ENCODE data around the gene RHOD.

Gene RHOD

DNA sequence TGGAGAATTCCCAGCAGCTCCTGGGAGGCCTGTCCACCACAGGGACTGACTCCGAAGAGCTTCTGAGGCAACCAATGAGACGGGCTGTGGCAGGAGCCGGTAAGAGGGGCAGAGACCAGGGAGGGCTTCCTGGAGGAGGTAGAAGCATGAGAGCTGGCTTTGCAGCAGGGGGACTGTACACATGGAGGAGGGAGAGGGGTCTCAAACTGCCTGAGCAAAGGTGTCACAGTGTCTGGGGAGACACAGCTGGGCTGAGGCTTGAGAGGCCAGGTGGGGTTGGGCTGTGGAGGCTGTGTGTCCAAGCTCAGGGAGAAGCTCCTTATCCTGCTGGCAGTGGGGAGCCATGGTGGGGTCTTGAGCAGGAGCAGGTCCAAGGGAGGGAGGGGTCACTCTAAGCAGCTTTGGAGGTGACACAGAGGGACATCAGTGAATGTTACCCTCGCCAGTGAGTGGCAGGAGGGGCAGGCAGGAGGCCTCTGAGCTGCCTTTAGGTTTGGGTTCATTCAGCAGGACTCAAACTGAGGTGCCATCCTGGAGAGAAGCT lies 4.6 kb upstream of the RHOD start:
- no peak overlapping the region for H3K4me3 ChIP-seq (ENCODE audit: low read length)
- DNase-seq (ENCODE audit: low read depth): no peak
- TF ChIP-seq, protein P1, sequence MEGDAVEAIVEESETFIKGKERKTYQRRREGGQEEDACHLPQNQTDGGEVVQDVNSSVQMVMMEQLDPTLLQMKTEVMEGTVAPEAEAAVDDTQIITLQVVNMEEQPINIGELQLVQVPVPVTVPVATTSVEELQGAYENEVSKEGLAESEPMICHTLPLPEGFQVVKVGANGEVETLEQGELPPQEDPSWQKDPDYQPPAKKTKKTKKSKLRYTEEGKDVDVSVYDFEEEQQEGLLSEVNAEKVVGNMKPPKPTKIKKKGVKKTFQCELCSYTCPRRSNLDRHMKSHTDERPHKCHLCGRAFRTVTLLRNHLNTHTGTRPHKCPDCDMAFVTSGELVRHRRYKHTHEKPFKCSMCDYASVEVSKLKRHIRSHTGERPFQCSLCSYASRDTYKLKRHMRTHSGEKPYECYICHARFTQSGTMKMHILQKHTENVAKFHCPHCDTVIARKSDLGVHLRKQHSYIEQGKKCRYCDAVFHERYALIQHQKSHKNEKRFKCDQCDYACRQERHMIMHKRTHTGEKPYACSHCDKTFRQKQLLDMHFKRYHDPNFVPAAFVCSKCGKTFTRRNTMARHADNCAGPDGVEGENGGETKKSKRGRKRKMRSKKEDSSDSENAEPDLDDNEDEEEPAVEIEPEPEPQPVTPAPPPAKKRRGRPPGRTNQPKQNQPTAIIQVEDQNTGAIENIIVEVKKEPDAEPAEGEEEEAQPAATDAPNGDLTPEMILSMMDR (conservative IDR thresholded peaks at IDR 0.05; ENCODE audit: low read depth, low read length): no peak

- no peak for DNase-seq (ENCODE audit: low read depth)
- TF ChIP-seq, protein P1 (conservative IDR thresholded peaks at IDR 0.05; ENCODE audit: low read depth, low read length): no peak
- H3K4me3 ChIP-seq (ENCODE audit: low read length): no peak overlapping the region
Measured at GRCh38 chr11:67052891-67053290, 3.8 kb upstream of the RHOD start.

- DNase-seq (ENCODE audit: low read depth): no peak
- H3K4me3 ChIP-seq (ENCODE audit: low read length): no peak overlapping the region
- TF ChIP-seq, protein P1 (conservative IDR thresholded peaks at IDR 0.05; ENCODE audit: low read depth, low read length): peak; percentile 90
Measured at GRCh38 chr11:67053896-67054329, 2.7 kb upstream of the RHOD start.

DNA sequence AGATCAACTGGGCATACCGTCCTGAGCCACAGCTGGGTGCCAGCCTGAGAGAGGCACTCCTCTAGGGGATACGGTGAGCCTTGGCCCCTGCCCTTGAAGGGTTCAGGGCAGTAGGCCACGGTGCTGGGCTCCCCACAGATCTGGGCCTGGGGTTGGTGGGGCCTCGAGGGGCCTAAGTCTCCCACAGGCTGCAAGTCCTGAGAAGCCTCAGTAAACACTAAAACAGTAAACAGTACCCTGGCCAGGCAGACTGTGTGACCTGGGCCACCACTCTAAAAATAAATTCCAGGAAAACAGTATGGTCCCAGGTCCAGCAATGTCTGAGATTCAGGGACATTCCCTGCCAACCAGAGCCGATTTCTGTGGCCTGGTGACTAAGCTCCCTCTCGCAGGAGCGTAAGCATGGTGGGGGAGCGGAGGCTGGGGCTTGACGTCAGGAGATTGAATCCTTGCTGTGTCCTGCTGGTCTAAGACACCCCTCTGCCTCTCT lies 2.3 kb upstream of the RHOD start:
- TF ChIP-seq, protein P1 (conservative IDR thresholded peaks at IDR 0.05; ENCODE audit: low read depth, low read length): no peak
- H3K4me3 ChIP-seq (ENCODE audit: low read length): no peak overlapping the region
- DNase-seq (ENCODE audit: low read depth): peak; percentile 56

- TF ChIP-seq, protein P1 (conservative IDR thresholded peaks at IDR 0.05; ENCODE audit: low read depth, low read length): no peak
- no peak overlapping the region for H3K4me3 ChIP-seq (ENCODE audit: low read length)
- DNase-seq (ENCODE audit: low read depth): peak; percentile 83
Measured at GRCh38 chr11:67054836-67055523, 1.7 kb upstream of the RHOD start.

DNA sequence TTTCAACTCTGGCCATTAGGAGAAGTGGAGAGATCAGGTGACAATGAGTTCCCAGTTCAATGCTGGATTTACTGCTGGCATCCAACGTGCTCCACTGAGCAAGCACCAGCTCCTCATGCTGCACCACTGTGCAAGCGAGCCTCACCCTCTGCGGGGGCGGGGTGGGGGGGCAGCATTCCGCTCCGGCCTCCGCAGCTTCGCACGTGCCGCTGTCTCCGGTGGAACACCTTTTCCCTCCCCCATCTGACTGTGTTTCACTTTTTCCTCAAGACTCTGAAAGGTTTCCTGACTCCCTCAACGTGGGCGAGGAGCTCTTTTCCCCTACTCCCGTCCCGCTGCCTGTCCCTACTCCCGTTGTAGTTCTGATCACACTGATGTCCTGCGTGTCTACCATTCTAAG lies 835 bp upstream of the RHOD start:
- H3K4me3 ChIP-seq (ENCODE audit: low read length): peak overlapping the region; percentile 57
- TF ChIP-seq, protein P1 (conservative IDR thresholded peaks at IDR 0.05; ENCODE audit: low read depth, low read length): no peak
- DNase-seq (ENCODE audit: low read depth): peak; percentile 58

DNA sequence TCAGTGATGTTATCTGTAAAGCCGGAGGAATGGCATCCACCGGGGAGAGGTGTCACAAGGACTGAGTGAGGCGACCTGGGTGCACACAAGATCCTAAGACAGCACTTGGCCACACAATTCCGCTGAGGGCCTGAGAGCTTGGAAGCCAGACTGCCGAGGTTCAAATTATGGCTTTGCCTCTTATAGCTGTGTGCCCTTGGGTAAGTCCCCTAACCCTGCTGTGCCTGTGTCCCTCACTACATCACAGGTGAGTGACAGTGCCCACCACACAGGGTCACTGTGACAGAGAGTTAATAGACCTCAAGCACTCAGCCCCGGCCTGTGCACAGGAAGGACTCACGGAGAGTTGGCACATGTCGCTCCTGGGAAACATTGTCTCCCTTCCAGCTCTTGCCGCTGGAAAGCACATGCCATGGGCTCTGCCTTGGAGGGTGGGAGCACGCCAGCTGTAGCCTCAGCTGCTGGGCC lies 592 bp downstream of the RHOD start:
- TF ChIP-seq, protein P1 (conservative IDR thresholded peaks at IDR 0.05; ENCODE audit: low read depth, low read length): no peak
- H3K4me3 ChIP-seq (ENCODE audit: low read length): peak overlapping the region; percentile 57
- DNase-seq (ENCODE audit: low read depth): no peak

All from retinal pigment epithelial cell (primary cell).